ENCODE data around the gene LRP2.
"Not testable (repeated sequence)": the region's sequence is repeated elsewhere in the genome, so short reads cannot be mapped to it uniquely, and the experiment has no call there.

LRP2 gene

GRCh38 chr2:169362118-169362893 lies at the start of gene LRP2:
Gene LRP2 (minus strand): TSS chr2:169362534. CDS start chr2:169362399, 135 bp downstream.
- DNase-seq = no peak

DNA sequence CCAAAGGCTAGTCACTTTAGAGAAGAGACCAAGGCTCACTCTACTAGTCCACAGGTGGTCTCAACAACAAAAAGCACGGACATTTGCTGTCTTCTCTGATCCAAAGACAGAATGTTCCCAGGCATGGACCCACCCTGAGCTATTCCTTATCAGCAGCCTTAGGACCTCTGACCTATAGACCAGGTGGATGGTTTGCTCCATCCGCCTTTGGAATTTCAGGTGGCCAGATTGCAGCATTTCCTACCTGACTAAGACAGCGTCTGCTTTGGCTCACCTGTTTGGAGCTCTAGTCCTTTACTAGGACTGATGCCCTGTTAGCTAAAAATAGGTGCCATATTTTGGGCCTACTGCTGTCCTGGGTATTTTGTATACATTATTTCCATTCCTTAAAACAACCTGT lies 44.6 kb upstream of the LRP2 start:
- DNase-seq = no peak

GRCh38 chr2:169399491-169399890 lies 37.2 kb upstream of the LRP2 start:
- DNase-seq = not testable (repeated sequence)

DNA sequence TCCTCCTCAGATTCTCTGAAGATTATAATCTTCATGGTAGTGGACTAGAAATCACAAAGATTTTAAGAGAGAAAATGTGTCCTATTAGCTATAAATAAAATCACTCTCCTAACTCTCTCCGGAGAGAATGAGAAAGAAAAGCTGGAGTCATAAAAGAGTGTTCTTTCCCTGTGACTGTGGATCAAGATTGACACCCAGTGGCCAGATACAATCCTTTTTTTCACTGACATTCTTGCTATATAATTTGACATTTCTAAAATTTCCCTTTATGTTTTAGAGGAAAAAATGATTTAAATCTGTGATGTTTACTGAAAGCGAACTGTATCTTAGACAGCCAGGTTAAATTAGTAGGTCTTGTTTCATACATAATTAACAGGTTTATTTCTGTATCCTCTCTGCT lies 35.4 kb upstream of the LRP2 start:
- DNase-seq = peak; percentile 57

DNA sequence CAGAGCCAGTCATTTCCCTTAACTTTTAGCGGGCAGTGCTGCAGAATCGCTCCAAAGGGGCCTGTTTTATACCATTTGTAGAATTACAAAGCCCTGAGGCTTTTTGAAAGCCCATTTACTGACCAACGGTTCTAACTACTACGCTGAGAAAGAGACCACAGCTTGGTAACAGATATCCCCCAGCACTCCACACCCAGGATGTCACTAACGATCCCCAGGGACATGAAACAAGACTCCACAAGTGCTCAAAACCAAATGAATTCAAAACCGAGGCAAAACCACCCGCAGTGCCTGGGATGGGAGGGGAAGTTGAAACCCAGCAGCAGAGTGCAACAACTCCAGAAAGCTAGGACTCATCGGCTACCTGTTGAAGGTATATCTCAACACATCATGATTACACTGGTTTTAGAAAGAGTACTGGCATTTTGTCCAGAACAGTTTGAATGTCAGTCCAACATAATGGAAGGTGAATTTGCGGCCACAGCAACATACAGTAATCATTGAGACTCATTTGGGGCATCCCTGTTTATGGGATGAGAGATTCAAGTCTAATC lies 33.6 kb upstream of the LRP2 start:
- no peak for DNase-seq

DNA sequence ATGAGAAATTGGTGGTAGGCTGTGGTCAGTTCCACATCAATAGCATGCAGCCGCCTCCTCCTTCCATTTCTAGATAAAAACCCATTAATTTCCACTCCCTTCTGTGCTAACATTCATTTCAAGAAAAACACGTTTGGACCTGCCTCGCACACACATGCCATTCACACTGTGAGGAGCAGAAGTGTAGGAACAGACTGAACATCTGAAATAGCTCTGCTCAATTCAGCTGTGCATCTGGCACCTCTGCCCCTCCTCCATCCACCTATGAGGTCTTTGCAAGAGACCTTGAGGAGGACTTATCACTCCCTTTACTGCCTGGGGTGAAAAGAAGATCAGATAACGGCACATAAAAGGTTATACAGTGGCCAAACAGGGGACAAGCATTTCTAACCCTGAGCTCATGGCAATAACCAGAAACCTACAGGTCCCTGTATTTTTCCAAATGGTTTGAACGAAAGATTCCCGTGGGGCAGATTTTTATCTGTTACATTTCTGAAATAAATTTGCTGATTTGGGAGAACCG lies 30.8 kb upstream of the LRP2 start:
- DNase-seq = peak; percentile 88

- DNase-seq = no peak
These were observed 28.9 kb upstream of the LRP2 start for GRCh38 chr2:169391236-169391635.

DNA sequence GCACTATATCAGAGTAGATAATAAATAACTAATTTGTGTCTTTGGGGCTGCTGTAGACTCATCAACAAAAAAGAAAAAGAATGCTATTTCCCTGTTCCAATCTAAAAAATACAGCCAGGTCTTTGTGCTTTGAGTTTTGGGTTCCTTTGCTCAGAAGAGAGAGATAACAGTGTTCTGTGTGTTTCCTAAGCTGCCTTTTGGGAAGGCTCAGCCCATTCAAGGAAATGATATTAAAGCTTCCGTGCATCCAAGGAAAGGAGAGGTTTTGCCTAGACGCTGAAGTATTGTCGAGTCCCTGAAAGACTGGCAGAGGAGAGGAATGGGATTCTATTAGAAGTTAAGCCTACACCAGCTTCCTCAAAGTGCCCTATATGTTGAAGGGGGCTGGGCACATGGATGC lies 25.8 kb upstream of the LRP2 start:
- DNase-seq = no peak

- DNase-seq = no peak
These were observed 24.4 kb upstream of the LRP2 start for GRCh38 chr2:169386722-169387121.

DNA sequence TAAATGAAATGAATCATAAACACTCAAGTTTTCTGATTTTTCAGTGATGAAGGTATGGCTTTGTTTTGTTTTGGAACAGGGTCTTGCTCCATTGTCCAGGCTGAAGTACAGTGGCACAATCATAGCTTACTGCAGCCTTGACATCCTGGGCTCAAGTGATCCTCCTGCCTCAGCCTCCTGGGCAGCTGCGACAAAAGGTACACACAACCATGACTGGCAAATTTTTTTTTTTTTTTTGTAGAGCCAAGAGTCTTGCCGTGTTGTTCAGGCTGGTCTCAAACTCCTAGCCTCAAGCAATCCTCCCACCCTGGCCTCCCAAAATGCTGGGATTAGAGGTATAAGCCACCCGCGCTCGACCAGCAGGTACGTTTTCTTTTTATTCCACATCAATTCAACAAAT lies 22.5 kb upstream of the LRP2 start:
- DNase-seq = no peak

GRCh38 chr2:169372561-169372960 lies 10.2 kb upstream of the LRP2 start:
- no peak for DNase-seq

DNA sequence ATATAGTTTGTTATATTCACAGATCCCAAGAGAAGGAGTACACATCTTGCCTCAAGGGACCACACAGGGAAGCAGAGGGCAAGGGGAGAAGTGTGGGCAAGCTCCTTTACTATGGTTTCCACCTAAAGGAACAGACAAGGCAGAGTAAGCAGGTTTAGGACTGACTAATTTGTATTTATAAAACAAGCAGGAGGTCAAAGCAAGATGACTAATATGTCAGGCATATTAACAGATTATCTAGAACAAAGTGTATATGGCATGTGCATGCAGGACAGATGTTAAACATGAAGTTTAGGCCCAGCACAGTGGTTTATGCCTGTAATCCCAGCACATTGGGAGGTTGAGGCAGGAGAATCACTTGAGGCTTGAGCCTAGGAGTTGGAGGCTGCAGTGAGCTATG lies 3.7 kb upstream of the LRP2 start:
- no peak for DNase-seq

GRCh38 chr2:169365029-169365480 lies 2.7 kb upstream of the LRP2 start:
- DNase-seq = no peak

- peak; percentile 50 for DNase-seq
These were observed 1.3 kb upstream of the LRP2 start for GRCh38 chr2:169363560-169364150.

- DNase-seq = peak; percentile 50
These were observed 693 bp upstream of the LRP2 start for GRCh38 chr2:169362894-169363559.

DNA sequence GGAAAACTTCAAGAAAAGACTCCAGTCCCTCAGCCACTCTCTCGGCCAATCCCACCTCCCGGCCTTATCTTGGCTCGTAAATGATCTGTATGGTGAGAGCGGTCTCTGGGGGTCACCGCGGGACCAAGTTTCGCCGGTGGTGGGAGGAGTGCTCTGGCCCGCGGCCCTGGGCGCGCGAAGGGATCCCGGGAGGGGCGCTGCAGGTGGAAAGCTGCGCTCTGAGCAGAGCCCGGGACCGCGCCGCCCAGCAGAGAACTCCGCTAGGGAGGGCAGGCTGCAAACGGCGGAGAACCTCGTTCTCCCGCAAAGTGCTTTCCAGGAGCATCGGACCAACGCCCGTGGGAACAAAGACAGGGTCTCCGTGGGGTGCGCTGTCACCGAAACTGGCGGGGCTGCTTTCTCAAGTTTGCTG lies 622 bp downstream of the LRP2 start:
- no peak for DNase-seq

DNA sequence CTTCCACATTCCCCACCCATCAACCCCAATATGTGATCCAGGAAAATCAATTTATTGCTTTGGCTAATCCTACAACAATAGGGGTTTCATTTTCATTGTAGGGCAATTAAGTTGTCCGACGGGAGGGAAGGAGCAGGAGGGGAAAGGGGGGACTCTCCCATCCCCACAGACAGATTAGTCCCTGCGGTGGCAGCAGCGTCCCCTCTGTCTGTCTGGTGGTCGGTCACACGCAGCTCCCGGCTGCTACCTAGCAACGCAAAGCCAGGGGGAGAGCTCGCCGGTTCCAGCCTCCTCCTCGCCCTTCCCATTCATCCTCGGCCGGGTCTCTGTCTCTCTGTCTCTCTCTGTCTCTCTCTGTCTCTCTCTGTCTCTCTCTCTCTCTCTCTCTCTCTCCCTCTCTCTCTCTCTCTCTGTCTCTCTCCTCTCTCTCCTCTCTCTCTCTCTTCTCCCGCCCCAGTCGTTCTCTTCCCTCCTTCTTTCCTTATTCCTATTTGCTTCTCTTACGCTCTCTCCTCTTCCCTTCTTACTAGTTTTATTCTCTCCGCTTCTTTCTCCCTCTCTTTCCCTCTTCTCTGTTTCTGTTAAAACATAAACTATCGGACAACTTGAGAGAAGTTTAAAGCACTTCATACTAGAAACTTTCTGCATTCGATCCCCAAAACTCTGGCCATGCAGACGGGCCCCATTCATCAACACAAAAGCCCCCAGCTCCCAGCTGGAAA lies 1.2 kb downstream of the LRP2 start:
- no peak for DNase-seq

GRCh38 chr2:169358016-169358415 lies 4.3 kb downstream of the LRP2 start:
- no peak for DNase-seq

DNA sequence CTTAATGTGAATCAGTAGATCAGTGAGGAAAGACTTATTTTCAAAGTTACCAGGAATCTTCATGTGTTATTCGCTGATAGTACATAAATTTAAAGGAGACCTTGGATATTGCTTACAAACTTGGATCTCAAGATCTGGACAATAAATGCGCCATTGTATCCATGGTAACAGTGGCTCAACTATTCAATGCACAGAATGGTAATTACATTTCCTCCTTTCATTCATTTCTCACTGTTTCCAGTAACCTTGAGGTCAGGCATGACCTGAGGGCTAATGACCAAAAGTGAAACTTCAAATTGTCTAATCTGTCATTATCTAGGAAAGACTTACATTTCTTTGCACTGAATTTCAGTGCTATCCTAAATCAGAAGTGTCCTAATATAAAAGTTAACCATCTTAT lies 8.1 kb downstream of the LRP2 start:
- DNase-seq = no peak

GRCh38 chr2:169351725-169352124 lies 10.6 kb downstream of the LRP2 start:
- no peak for DNase-seq

GRCh38 chr2:169349535-169349934 lies 12.8 kb downstream of the LRP2 start:
- DNase-seq = no peak

- no peak for DNase-seq
These were observed 13.9 kb downstream of the LRP2 start for GRCh38 chr2:169348321-169349024.
